Panc1 (cell line): ENCODE data around the gene FGFRL1.

Experiments
- POLR2AphosphoS5 ChIP-seq: IDR thresholded peaks from 2 replicates; pipeline ENCODE4 v1.6.1; 2012; ENCODE audit warnings: mild to moderate bottlenecking, low read depth, low read length, moderate library complexity
- REST ChIP-seq, 2 experiments: IDR thresholded peaks; 2 replicates each; pipeline ENCODE4 v1.6.1; 2011 to 2012; ENCODE audit warnings: low read depth in 2 of 2, control low read depth in 1 of 2, low read length in 1 of 2, mild to moderate bottlenecking in 1 of 2, moderate library complexity in 1 of 2; ENCODE audit not compliant: insufficient read depth in 1 of 2
- SIN3A ChIP-seq: IDR thresholded peaks from 2 replicates; pipeline ENCODE4 v1.6.1; 2012; ENCODE audit warnings: low read depth, mild to moderate bottlenecking, low read length, moderate library complexity, borderline replicate concordance; ENCODE audit not compliant: insufficient read depth
- TCF7L2 ChIP-seq: IDR thresholded peaks from 2 replicates; pipeline ENCODE4 v1.6.1; 2011; ENCODE audit warnings: mild to moderate bottlenecking, low read depth, low read length, inconsistent platforms
- TF ChIP-seq, protein P1 (sequence below): fragments of 450-650 bp; IDR thresholded peaks from 2 replicates; pipeline ENCODE4 v1.5.1; 2017; ENCODE audit warnings: mild to moderate bottlenecking

GRCh38 chr4:1041936-1042330, 30.5 kb downstream of the FGFRL1 start:
- TF ChIP-seq, protein P1, sequence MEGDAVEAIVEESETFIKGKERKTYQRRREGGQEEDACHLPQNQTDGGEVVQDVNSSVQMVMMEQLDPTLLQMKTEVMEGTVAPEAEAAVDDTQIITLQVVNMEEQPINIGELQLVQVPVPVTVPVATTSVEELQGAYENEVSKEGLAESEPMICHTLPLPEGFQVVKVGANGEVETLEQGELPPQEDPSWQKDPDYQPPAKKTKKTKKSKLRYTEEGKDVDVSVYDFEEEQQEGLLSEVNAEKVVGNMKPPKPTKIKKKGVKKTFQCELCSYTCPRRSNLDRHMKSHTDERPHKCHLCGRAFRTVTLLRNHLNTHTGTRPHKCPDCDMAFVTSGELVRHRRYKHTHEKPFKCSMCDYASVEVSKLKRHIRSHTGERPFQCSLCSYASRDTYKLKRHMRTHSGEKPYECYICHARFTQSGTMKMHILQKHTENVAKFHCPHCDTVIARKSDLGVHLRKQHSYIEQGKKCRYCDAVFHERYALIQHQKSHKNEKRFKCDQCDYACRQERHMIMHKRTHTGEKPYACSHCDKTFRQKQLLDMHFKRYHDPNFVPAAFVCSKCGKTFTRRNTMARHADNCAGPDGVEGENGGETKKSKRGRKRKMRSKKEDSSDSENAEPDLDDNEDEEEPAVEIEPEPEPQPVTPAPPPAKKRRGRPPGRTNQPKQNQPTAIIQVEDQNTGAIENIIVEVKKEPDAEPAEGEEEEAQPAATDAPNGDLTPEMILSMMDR = no peak
- TF ChIP-seq REST (IDR thresholded peaks at IDR 0.05; ENCODE audit: insufficient read depth in 1 of 2, low read depth in 2 of 2, low read length in 1 of 2) = no peak
- no peak for TF ChIP-seq POLR2AphosphoS5
- TF ChIP-seq TCF7L2 = no peak
- no peak for TF ChIP-seq SIN3A
